ENCODE data around the gene MIPEP.
"Not testable (repeated sequence)": the region's sequence is repeated elsewhere in the genome, so short reads cannot be mapped to it uniquely, and the experiment has no call there.

Gene MIPEP

GRCh38 chr13:23888658-23889614 lies at the start of gene MIPEP:
MIPEP (minus strand) TSS chr13:23889400; CDS start chr13:23889320, 80 bp downstream.
- peak; percentile 62 for DNase-seq

DNA sequence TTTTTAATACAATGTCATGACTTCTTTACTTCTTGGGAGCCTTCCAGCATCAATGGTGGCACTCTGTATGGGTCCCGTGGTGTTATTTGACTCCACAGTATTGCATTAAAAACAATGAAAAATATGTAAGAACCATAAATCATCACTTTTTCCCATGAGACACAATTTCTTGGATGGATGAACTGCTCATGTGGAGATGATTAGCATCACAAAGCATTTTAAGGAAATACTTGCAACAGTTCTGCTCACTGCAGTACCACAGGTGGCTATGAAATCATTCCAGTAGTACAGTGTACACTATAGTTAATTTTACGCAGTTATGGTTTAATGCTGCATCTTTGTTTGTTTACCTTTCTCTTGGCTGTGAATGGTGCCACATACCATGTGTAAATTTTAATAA lies 45.3 kb upstream of the MIPEP start:
- no peak for DNase-seq

- DNase-seq: no peak
These were observed 39.8 kb upstream of the MIPEP start for GRCh38 chr13:23928985-23929384.

DNA sequence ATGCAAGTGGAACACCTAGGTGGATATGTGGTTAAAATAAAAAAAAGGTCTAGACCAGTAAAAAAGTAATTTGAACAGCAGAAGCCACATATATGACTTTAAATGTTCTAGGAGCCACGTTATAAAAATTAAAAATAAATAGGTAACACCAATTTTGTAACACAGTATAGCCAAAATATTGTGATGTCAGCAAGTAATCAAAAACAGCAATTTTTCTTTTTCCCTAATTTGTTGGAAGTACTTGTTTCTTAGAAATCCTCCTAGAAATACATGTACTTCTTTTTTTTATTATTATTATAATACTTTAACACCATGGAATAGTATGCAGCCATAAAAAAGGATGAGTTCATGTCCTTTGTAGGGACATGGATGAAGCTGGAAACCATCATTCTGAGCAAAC lies 33.8 kb upstream of the MIPEP start:
- DNase-seq: no peak

DNA sequence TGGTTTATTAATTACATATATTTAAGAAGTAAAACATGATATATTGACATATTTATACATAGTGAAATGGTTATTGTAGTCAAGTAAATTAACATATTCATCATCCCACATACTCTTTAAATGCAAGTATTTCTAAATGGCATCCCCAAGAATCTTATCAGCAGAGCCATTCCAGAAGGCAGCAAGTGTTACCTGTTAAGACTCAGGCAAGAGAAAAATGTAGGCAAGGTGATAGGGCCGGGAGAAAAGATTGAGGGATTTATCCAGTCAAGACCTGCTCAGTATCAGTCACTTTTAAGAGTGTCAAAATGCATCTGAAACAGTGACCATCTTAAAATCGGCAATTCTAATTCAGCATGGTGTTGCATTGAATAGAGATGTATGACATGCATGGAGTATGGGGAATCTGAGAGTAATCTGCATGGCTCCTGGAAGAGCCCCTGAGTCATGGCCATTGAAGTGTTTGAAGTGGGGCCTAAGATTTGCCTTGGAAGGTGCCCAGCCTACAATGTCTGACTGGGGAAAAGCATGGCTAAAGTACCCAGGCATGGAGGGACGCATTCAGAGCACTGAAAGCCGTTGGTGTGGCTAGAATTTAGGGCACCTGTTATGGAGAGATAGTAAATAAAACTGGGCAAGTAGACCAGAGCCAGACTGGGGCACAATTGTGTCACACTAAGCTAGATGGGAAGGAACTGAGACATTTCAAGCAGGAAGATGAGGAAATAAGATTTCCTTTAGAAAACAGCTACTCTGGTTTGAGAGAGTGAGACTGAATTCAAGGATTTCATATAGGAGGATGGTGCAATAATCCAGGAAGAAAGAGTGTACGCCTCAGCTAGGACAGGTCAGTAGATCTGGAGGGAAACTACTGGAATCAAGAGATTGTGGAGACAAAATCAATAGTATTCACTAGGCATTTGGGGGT lies 33.1 kb upstream of the MIPEP start:
- DNase-seq: no peak

- peak; percentile 14 for DNase-seq
These were observed 32.3 kb upstream of the MIPEP start for GRCh38 chr13:23921451-23921888.

GRCh38 chr13:23919006-23919405 lies 29.8 kb upstream of the MIPEP start:
- no peak for DNase-seq

DNA sequence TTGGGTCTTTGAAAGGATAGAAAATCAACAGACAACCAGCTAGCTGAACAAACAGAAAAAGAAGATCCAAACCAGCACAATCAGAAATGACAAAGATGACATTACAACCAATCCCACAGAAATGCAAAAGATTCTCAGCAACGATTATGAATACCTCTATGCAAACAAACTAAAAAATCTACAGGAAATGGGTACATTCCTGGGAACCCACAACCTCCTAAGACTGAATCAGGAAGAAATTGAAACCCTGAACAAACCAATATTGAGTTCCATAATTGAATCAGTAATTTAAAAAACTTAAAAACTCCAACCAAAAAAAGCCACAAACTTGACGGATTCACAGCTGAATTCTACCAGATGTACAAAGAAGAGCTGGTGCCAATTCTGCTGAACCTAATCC lies 29.0 kb upstream of the MIPEP start:
- DNase-seq: no peak

GRCh38 chr13:23915308-23915707 lies 26.1 kb upstream of the MIPEP start:
- peak; percentile 74 for DNase-seq

DNA sequence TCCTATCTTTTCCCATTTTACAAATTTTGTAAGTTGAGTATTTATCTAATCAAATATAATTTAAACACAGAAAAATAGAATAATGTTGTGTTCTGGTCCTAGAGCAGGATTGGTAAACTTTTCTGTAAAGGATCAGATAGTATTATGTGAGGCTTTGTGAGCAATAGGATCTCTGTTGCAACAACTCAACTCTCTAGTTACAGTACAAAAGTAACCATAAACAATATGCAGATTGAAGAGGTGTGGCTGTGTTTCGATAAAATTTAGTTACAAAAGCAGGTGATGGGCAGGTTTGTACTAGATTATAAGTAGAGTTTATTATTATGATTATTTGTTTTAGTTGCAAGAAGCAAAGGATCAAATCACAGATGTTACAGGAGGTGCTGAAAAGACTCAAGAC lies 23.3 kb upstream of the MIPEP start:
- DNase-seq: no peak

- DNase-seq: no peak
These were observed 20.4 kb upstream of the MIPEP start for GRCh38 chr13:23909606-23910005.

- DNase-seq: no peak
These were observed 16.6 kb upstream of the MIPEP start for GRCh38 chr13:23905766-23906165.

- no peak for DNase-seq
These were observed 14.7 kb upstream of the MIPEP start for GRCh38 chr13:23903906-23904280.

DNA sequence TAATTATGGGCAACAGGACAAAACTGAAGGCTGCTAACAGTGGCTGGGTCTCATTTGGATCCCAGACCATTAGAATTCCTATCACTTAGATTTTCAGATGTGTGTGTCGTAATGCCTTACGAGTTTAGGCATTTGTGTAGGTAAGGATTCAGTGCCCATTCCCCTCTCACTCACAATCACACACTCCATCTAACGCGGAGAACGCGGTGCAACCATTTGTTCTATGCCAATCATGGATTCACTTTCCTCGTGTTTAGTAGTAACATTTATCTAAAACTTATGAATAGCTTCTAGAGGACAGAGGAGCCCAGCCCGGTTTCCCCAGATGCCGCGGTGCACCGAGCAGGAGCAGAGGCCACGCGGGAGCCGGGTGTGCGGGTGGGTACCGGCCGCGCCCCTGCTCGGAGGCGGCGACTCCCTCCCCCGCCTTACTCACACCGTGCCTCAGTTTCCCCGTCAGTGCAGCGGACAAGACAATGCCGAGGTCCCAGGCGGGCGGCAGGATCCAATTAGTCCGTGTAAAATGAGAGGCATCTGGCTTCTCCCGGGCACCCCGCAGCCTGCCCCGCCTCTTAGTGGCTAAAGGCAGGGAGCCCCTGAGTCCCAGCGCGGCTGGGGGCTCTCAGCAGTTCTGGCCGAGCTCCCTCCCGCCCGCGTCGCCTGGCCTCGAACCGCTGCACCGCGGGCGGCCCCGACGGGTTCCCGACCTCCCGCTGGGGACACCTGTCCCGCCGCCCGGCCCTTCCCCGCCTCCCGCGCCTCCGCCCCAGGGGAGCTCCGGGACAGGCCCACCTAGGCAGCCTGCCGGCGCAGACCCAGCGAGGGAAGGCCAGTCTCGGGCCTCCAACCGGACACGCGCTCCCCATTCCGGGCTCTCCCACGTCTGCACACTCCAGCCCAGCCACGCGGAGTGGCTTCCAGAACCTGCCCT lies 14.0 kb upstream of the MIPEP start:
- no peak for DNase-seq

DNA sequence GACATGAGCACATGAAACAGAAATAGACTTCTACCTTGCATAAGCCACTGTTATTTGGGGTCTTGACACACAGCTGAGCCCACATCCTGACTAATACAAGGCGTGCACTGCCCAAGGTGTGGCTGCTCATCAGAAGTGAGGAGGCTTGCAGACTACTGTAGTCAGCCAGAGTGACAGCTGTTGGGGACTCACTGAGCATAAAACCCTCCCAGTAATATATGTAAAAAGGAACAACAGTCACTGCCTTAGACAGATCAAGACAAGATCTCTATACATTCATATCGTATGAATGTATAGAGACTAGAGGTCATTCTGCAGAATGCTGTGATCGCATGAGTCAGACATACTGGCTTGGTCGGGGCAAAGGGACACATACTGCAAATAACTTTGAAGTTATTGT lies 12.2 kb upstream of the MIPEP start:
- DNase-seq: no peak

- DNase-seq: peak; percentile 15
These were observed 10.4 kb upstream of the MIPEP start for GRCh38 chr13:23899555-23899954.

DNA sequence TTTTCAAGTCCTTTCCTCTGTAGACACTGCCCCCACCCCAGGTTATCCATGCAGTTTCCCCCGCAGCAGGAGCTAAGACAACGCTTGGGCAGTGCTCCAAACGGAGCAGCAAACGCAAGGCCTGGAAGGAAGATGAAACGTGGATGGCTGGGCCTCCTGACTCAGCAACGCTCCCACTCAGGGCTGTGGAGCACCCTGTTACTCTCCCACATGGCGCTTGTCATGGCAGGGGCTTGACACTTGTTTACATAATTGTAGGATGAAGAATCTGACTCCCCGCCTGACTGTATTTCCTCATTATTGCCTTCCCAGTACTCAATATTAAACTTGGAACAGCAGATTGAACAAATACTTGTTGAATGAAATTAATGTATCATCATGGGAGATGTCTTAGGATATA lies 8.9 kb upstream of the MIPEP start:
- DNase-seq: no peak

DNA sequence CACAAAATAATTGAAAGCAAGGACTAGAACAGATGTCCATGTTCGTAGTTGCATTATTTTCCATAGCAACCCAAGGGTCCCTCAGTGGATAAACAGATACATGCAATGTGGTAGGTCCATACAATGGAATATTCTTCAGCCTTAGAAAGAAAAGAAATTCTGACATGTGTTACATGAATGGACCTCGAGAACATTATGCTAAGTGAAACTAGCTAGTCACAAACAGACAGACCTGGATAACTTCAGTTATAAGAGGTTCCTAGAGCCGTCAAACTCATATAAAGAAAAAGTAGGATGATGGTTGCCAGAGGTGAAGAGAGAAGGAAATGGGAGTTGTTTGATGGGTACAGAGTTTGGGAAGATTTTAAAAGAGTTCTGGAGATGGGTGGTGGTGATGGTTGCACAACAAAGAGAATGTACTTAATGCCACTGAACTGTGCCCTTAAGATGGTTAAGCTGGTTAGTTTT lies 8.3 kb upstream of the MIPEP start, which contains the start of gene C1QTNF9B:
Gene C1QTNF9B, minus strand, starts transcription at position 51 of the 468 bp plus-strand sequence.
- DNase-seq: not testable (repeated sequence)

- DNase-seq: not testable (repeated sequence)
These were observed 5.5 kb upstream of the MIPEP start for GRCh38 chr13:23894746-23895145.

- not testable (repeated sequence) for DNase-seq
These were observed 4.6 kb upstream of the MIPEP start for GRCh38 chr13:23893791-23894190.

GRCh38 chr13:23889615-23890607 lies 711 bp upstream of the MIPEP start:
- DNase-seq: peak; percentile 13

Data from NCI-H510A treated with DMSO at 0.1 percent for 48 hours (cell line).